PFSK-1 (cell line): ENCODE results near the gene LRRC7.

Experiments used
- POLR2AphosphoS5 ChIP-seq: IDR thresholded peaks from 2 replicates; pipeline ENCODE4 v1.6.1; 2012; ENCODE audit warnings: low read depth, mild to moderate bottlenecking, control low read depth, low read length, moderate library complexity
- REST ChIP-seq, 2 experiments: IDR thresholded peaks; 2 replicates each; pipeline versions ENCODE4 v1.6.1 to v1.8.0; 2011 to 2012; ENCODE audit warnings: low read depth in 2 of 2, low read length in 2 of 2, control low read depth in 1 of 2, inconsistent platforms in 1 of 2, mild to moderate bottlenecking in 1 of 2, moderate library complexity in 1 of 2; ENCODE audit not compliant: insufficient read depth in 1 of 2

GRCh38 chr1:69947837-69948236 lies 380.1 kb downstream of the LRRC7 start:
- TF ChIP-seq REST (IDR thresholded peaks at IDR 0.05; ENCODE audit: insufficient read depth in 1 of 2, low read depth in 2 of 2, low read length in 2 of 2) (no peak), POLR2AphosphoS5 (no peak)
